Adrenal gland (tissue), 12 donors: ENCODE results near the gene TUBD1. TPM values are rescaled to one million over a fixed set of nuclear protein-coding genes. Genes with fewer than 3 reads are reported as not detected.
A peak's percentile ranks its signal among the peaks of the same experiment; 100 is the strongest.

ENCODE experiments used
- DNase-seq, 7 donors: peaks; one replicate each; pipeline ENCODE4 v3.0.0-alpha.2; 2019 to 2020
- H3K27ac ChIP-seq, 5 donors: fragments of 200-600 bp; sonication (generic) in 4 of 5; 1 replicate in 3 of 5; 2 replicates in 2 of 5; pipeline versions ENCODE4 v1.5.1 to v1.8.0; 2016 to 2020; ENCODE audit warnings: mild to moderate bottlenecking in 1 of 5
- H3K27me3 ChIP-seq: fragments of 200-600 bp; 2 replicates; pipeline ENCODE4 v1.8.0; 2021
- H3K36me3 ChIP-seq, 2 donors: fragments of 200-600 bp; replicated peaks in 1 of 2; 1 replicate in 1 of 2; 2 replicates in 1 of 2; pipeline versions ENCODE4 v1.5.1 to v1.8.0; 2018 to 2022
- H3K4me1 ChIP-seq, 2 donors: fragments of 200-600 bp; replicated peaks in 1 of 2; 1 replicate in 1 of 2; 2 replicates in 1 of 2; pipeline versions ENCODE4 v1.5.1 to v1.8.0; 2018 to 2021
- H3K4me3 ChIP-seq, 4 donors: fragments of 200-600 bp; sonication (generic) in 3 of 4; one replicate each; pipeline ENCODE4 v1.5.1; 2016 to 2018
- H3K9me3 ChIP-seq, 3 donors: fragments of 200-600 bp; sonication (generic) in 1 of 3; replicated peaks in 1 of 3; 1 replicate in 2 of 3; 2 replicates in 1 of 3; pipeline versions ENCODE4 v1.5.1 to v1.8.0; 2016 to 2021
- CTCF ChIP-seq, 6 experiments: fragments of 450-650 bp in 4 of 6; fragments of 200-600 bp in 2 of 6; sonication (generic) in 1 of 6; IDR thresholded peaks; 1 replicate in 5 of 6; 2 replicates in 1 of 6; pipeline versions ENCODE4 v1.5.1 to v1.8.0; 2016 to 2021; ENCODE audit warnings: antibody characterized with exemption in 6 of 6, mild to moderate bottlenecking in 2 of 6, moderate library complexity in 1 of 6
- POLR2A ChIP-seq, 2 donors: fragments of 450-650 bp; IDR thresholded peaks; one replicate each; pipeline ENCODE4 v1.6.1; 2017; ENCODE audit warnings: antibody characterized with exemption in 2 of 2, mild to moderate bottlenecking in 2 of 2, moderate library complexity in 1 of 2
- WGBS, 4 donors: extraction: QIAGEN DNeasy Blood & Tissue Kit in 2 of 4; methylation state at CpG; one replicate each; pipeline versions ENCODE4 v1.1.5 to v1.1.7; 2013 to 2017; 5-methylcytosine and 5-hydroxymethylcytosine counted together
- intact Hi-C, 2 donors: fragments of 100-400 bp; cut with DNase I; formaldehyde crosslinking; loops; one replicate each; pipeline versions ENCODE4 v1.14.1 to v1.15.0; 2022 to 2023
- polyA plus RNA-seq, 3 donors: library from polyadenylated mRNA; stranded (reverse); fragments of 200-250 nt in 2 of 3; fragments of 350-450 nt in 1 of 3; fragmentation: Illumina TruSeq in 1 of 3; extraction: RNeasy Lipid Tissue Mini Kit (QIAGEN cat#74804) in 1 of 3; gene quantifications; one replicate each; pipeline ENCODE4 v1.2.3, GENCODE V29; 2013 to 2014
- total RNA-seq, 9 donors: library from RNA; depleted of rRNA in 4 of 9; stranded (reverse); fragments of >200 nt in 4 of 9; fragments of 120-200 nt in 1 of 9; fragmentation: NEBNext Ultra II Directional in 1 of 9; extraction: Animal tissue kit (Norgen Biotek cat#: 25700) in 1 of 9; gene quantifications; one replicate each; pipeline versions ENCODE4 v1.1.0 to v1.2.4, GENCODE V29; 2013 to 2023
- donor health status: healthy with polysubstance abuse.
- donor health status: Bipolar disorder and iron deficiency.
- donor health status: DM: yes; HTN: yes; CAD: no.
- donor health status: DM: no; HTN: no; CAD: no.
- donor health status: DM: no; HTN: no; CAD: no.
- donor health status: DM: yes; HTN: yes; CAD: no.

The TUBD1 gene
- total and polyA plus RNA-seq, 12 donors: 3.1 to 14.1 (median 7.6) TPM

- Histone ChIP-seq H3K4me1 (peaks cover 13 to 23% of the 10 kb centered on the region in 2 donors), H3K9me3 (no peaks in the 10 kb centered on the region), H3K36me3 (peaks cover 0 to 27% of the 10 kb centered on the region in 2 donors), H3K27me3 (no peaks in the 10 kb centered on the region), H3K4me3 (peak overlapping the region in 3 of 4 donors; percentile 38 to 81 (median 38)), H3K27ac (peak overlapping the region; percentile 83 to 99 (median 96))
- TF ChIP-seq CTCF (IDR thresholded peaks at IDR 0.05) (no peak), POLR2A (IDR thresholded peaks at IDR 0.05) (no peak)
- WGBS, 4 donors: 53 to 63% (median 58%) methylated on average over 6 of the region's 6 CpGs
- intact Hi-C loops: loop anchor here in 1 of 2 donors (10.0 kb wide), 1 partner anchor 75 kb away; no protein-coding TSS in a partner anchor
- peak in 1 of 7 donors; percentile 35 for DNase-seq
Observed at GRCh38 chr17:59839651-59840328, 53.0 kb downstream of the TUBD1 start.

GRCh38 chr17:59838052-59838916 is 54.5 kb downstream of the TUBD1 start:
- intact Hi-C loops: loop anchor here in 1 of 2 donors (10.0 kb wide), 1 partner anchor 73 kb away; no protein-coding TSS in a partner anchor
- H3K4me3 ChIP-seq: peak overlapping the region in 3 of 4 donors; percentile 38 to 81 (median 38)
- peak in 2 of 7 donors; percentile 21 to 55 for DNase-seq
- 23 to 33% (median 31%) methylated on average over 8 of the region's 8 CpGs for WGBS, 4 donors
- peaks cover 0 to 27% of the 10 kb centered on the region in 2 donors for H3K36me3 ChIP-seq
- no peaks in the 10 kb centered on the region for H3K27me3 ChIP-seq
- H3K4me1 ChIP-seq: peaks cover 13 to 21% of the 10 kb centered on the region in 2 donors
- H3K9me3 ChIP-seq: no peaks in the 10 kb centered on the region
- no peak for TF ChIP-seq CTCF (IDR thresholded peaks at IDR 0.05)
- no peak for TF ChIP-seq POLR2A (IDR thresholded peaks at IDR 0.05)
- H3K27ac ChIP-seq: peak overlapping the region; percentile 83 to 99 (median 96)

GRCh38 chr17:59837308-59838051 is 55.3 kb downstream of the TUBD1 start:
- peak overlapping the region in 2 of 4 donors; percentile 38 to 81 for H3K4me3 ChIP-seq
- H3K27ac ChIP-seq: peak overlapping the region; percentile 83 to 99 (median 96)
- TF ChIP-seq CTCF (IDR thresholded peaks at IDR 0.05) (no peak), POLR2A (IDR thresholded peaks at IDR 0.05) (peak; percentile 88 to 92)
- H3K4me1 ChIP-seq: peaks cover 9 to 21% of the 10 kb centered on the region in 2 donors
- DNase-seq: peak; percentile 71 to 94 (median 86)
- H3K27me3 ChIP-seq: no peaks in the 10 kb centered on the region
- H3K9me3 ChIP-seq: no peaks in the 10 kb centered on the region
- H3K36me3 ChIP-seq: peaks cover 0 to 27% of the 10 kb centered on the region in 2 donors
- intact Hi-C loops: loop anchor here in 1 of 2 donors (10.0 kb wide), 1 partner anchor 73 kb away; no protein-coding TSS in a partner anchor
- WGBS, 4 donors: 2 to 9% (median 4%) methylated on average over 8 of the region's 8 CpGs
